Stimulated activated CD4-positive, alpha-beta T cell treated with anti-CD3 and anti-CD28 coated beads, Interleukin-12 subunit alpha, Interleukin-12 subunit beta, amount 100 ng/mL, for 48 hours (primary cell): Measurements from ENCODE around the gene SLC30A7.
"Not testable (repeated sequence)": the region's sequence is repeated elsewhere in the genome, so short reads cannot be mapped to it uniquely, and the experiment has no call there.

ENCODE experiments used
- DNase-seq, 3 donors: peaks; one replicate each; pipeline ENCODE4 v3.0.0-alpha.2; 2020; ENCODE audit warnings: low read depth in 2 of 3, low spot score in 1 of 3

The SLC30A7 gene

DNA sequence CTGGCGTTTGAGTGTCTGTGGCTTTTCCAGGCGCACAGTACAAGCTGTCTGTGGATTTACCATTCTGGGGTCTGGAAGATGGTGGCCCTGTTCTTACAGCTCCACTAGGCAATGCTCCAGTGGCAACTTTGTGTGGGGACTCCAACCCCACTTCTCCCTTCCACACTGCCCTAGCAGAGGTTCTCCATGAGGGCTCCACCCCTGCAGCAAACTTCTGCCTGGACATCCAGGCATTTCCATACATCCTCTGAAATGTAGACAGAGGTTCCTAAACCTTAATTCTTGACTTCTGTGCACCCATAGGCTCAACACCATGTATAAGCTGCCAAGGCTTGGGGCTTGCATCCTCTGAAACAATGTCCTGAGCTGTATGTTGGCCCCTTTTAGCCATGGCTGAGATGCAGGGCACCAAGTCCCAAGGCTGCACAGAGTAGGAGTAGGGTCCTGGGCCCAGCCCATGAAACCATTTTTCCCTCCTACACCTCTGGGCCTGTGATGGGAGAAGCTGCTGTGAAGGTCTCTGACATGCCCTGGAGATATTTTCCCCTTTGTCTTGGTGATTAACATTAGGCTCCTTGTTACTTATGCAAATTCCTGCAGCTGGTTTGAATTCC is 5.9 kb upstream of the SLC30A7 start:
- DNase-seq = not testable (repeated sequence)

- no peak for DNase-seq
Measured at GRCh38 chr1:100891380-100891779, 4.5 kb upstream of the SLC30A7 start.

DNA sequence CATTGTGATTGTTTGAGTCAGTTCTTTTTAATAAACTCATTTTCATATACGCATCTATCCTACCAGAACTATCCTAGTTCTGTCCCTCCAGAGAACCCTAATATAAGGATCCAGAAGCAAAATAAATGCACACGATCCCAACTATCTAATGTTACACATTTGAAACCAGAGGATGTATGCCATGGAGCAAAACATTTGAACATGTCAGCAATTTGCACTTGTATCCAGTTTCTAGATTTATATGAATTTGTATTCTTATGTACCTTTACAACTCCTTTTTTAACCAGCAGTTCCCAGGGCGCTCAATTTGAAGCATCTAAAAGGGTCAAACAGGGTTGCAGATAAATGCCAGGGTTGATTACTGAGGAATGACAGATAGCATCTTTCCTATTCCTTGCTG is 3.3 kb upstream of the SLC30A7 start:
- DNase-seq = no peak

DNA sequence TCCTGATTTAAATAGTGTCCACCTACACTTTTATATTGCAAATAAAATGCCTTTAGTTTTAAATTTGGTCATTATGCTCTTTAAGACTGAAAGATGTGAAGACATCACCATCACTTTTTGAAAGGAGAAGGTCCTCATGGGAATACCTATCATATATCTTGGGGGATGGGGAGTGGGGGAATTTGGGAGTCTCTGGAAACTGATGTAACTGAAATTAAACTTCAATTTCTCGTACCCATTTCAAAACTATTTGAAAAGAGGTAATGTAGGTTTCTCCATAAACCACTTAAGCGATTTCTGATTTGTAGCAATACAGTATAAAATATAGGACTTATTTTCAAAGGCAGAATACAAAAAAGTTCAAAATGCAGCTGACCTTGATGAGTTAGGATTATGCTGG is 2.2 kb upstream of the SLC30A7 start:
- DNase-seq = no peak

DNA sequence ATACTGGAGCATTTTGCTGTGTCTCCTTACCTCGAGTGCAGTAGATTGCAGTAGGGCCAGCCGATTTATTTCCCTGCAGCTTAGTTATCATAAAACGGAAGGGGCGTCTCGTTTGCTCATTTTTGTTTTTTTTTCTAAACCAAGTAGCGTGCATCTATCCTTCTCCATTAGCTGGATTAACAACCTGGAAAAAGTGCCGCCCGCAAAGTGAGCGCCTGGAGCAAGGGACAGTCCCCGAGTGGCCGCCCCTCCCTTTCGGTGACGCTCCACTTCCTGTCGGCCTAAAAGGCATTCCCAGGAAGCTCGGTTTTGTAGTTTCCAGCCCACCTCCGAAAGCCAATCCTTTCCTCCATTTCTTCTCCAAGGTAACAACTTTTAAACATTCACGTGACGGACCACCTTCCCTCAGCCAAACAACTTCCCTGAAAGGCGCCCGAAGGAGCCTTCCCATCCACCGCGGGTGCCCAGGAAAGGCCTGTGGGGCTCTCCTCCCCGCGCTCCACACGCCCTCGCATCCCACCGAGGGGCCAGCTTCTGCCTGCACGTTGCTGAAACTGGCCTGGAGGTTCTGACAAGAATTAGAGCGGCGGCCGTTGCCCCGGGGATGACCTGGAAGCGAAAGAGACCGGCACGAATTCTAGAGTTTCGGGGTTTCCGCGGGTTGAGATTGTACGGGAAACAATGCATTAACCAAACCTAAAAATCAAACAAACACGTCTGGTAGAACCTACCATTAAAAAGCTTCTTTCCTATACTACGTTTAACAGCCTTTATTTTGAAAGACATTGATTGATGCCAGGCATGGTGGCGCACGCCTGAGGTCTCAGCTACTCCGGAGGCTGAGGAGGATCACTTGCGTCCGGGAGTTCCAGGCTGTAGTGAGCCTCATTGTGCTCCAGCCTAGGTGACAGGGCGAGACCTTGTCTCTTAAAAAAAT is 1.0 kb upstream of the SLC30A7 start, which contains the start of gene EXTL2:
EXTL2 (minus strand) TSS at position 240 of the 937 bp plus-strand sequence. CDS start 6,085 bp downstream, outside the sequence.
- peak; percentile 41 to 77 (median 60) for DNase-seq

DNA sequence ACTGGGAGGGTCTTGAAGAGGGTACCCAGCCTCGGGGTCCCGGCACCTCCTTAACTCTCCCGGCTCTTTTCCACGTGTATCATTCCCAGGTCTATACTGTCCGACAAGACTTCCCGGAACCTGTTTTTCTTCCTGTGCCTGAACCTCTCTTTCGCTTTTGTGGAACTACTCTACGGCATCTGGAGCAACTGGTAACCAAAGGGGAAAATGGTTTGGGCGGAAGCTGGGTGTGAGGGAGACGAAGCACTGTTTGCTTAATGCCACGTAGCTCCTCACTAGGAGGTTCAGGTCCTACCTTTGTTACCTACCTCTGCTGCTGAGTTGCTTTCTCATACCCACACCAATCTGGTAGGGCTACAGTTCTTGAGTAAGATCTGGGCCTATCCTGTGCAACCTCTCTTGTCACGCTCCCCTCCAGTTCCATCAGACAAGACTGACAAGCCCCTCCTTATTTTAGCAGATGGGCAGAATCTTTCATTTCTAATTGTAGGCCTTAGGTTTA is 642 bp downstream of the SLC30A7 start:
- DNase-seq = peak; percentile 23 to 46 (median 38)

DNA sequence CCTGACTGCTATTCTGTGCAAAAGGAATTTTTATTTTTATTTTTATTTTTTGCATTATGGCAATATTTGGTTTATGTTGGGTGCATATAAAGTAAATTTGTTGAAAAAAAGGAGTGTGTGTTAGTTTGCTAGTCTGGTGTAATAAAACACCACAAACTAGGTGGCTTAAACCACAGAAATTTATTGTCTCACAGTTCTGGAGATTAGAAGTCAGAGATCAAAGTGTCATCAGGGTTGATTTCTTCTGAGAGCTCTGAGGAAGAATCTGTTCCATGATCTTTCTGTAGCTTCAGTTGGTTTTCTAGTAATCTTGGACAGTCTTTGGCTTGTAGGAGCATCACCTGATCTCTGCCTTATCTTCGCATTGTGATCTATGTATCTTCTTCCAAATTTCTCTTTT is 6.5 kb downstream of the SLC30A7 start:
- DNase-seq = no peak

DNA sequence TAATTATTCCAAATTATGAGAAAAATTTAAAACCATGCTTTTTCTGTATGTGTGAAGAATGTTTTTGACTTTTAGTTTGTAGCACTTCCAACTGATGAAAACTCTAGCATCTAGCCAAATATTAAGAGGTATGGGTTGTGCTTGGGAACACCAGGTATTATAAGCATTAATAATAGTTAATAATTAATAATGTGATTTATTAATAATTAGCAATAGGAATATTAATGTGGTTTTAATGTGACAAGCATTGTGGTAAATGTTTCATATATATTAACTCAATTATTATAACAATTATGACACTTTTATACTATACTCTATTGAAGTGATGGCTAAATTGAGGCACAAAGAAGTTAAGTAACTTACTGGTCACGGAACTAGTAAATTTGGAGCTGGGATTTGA is 7.9 kb downstream of the SLC30A7 start:
- no peak for DNase-seq

- no peak for DNase-seq
Measured at GRCh38 chr1:100904528-100904927, 8.6 kb downstream of the SLC30A7 start.

DNA sequence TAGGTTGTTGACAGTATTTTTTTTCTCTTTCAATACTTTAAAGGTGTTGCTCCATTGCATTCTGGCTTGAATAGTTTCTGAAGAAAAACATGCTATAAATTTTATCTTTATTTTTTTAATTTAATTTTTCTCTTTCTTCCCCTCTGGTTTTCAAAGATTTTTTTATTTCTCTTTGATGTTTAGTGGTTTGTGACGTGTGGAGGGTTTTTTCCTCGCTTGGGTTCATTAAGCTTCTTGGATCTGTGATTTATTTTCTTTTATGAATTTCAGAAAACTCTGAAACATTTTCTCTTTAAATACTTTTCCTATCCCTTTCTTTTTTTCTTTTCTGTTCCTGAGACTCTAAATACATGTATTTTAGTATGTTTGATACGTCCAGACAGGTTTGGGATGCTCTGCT is 9.3 kb downstream of the SLC30A7 start:
- DNase-seq = no peak

DNA sequence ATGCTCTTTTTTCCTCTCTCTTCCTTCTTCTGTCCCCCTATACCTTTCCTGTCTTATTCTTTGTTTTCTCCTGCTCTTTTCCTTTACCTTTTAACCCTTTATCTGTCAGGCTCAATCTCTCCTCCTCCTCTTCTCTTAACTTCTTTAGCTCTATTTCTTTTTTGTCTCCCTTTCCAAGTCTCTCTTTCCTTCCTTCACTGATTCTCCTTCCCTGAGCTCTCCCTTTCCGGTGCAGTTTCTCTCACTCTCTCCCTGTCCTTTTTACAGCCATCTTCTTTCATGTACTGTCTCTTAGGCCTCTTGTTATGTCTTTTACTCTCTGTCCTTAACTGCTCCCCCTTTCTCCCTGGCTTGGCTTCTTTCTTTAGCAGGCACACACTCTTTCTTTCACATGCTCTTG is 12.0 kb downstream of the SLC30A7 start:
- no peak for DNase-seq

DNA sequence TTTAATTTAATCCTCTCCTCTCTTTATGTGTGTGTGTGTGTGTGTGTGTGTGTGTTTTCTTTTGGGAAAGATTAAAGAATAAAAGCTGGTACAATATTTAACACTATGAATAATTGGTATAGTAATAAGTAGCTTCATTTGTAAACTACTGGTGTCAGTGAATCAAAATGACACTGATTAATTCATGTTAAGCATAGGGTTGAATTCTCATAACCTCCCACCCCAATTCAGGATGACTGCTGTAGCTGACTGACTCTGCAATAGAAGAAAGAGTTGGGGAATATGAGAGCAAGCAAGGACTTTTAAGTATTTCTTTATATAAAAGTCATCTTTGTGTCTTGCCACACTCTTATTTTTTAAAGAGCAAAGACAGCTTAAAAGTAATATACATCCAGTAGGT is 13.1 kb downstream of the SLC30A7 start:
- no peak for DNase-seq

DNA sequence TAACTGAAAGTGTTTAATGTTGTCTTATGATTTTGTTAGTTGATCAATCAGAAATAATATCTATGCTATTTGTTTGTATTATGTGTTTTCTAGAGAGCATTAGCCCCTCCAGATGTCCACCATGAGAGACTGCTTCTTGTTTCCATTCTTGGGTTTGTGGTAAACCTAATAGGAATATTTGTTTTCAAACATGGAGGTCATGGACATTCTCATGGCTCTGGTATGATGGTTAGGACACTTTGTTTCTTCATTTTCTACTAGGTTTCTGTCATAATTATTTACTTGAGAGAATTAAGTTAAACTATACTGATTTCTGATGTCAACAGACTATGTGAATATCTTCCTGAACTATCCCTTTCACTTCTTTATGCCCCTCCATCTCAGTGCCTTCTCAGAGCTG is 16.1 kb downstream of the SLC30A7 start:
- no peak for DNase-seq

- peak in 1 of 3 donors; percentile 27 for DNase-seq
Measured at GRCh38 chr1:100921110-100921706, 25.3 kb downstream of the SLC30A7 start.

GRCh38 chr1:100924212-100924611 is 28.3 kb downstream of the SLC30A7 start:
- no peak for DNase-seq

GRCh38 chr1:100924991-100925390 is 29.1 kb downstream of the SLC30A7 start:
- DNase-seq = no peak

DNA sequence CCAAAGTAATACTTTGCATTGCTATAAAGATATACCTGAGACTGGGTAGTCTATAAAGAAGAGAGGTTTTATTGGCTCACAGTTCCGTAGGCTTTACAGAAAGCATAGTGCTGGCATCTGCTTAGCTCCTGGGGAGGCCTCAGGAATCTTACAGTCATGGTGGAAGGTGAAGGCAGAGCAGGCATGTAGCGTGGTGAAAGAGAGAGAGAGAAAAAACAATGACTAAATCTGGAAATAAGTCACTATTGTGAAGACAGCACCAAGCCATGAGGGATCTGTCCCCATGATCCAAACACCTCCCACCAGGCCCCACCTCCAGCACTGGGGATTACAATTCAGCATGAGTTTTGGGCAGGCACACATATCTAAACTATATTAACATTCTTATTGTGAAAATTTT is 30.4 kb downstream of the SLC30A7 start:
- DNase-seq = no peak

GRCh38 chr1:100927276-100927675 is 31.4 kb downstream of the SLC30A7 start:
- DNase-seq = no peak

DNA sequence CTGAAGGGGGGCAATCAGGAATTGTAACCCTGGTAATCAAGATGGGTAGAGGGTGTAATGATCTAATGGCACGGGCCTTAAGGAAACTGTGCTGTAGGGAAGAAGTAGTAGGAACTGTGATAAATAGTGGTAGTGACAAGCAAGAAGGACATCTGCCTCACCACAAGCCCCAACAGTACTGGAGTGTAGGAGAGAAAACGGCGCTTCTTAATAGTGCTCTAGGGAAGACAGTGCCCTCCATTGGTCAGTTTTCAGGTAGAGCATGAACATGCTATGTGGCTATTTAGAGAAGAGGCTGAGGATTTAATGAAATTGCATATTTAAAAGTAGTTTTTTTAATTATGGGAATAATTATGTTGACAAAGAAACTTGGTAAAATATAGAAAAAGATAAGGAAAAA is 32.2 kb downstream of the SLC30A7 start:
- no peak for DNase-seq

DNA sequence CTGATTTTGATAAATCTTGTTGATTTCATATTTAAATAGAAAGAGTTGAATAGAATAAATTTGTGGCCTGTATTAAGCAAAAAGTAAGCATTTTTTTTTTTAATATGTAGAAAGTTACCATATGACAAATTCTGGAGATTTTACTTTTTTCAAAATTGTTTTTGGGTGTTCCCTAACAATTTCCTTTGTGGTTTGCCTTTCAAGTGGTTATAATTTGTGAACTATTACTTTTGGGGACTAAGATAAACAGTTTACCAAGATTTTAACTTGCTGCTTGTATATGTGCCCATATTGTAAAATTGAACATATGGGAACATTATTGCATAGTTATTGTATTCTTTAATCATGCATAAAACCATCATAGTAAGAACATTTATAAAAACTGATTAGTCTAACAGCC is 34.6 kb downstream of the SLC30A7 start:
- DNase-seq = no peak

DNA sequence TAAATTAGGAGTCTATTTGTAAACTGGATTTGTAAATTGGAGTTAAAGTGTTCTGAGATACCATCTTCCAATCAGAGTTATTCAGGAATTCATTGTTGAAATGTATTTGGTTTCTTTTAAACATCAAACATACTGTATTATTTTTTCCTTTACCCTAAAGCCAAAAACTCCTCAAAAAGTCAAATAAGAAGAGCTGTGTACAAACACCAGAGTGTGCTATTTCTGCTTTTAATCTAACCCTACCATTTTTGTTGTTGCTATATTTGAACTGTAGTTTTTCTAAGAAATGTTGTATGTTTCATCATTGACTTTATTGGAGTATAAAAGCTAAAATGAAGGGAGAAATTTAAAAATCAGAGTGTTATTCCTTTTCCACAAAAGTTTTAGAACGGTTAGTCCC is 35.8 kb downstream of the SLC30A7 start:
- no peak for DNase-seq

DNA sequence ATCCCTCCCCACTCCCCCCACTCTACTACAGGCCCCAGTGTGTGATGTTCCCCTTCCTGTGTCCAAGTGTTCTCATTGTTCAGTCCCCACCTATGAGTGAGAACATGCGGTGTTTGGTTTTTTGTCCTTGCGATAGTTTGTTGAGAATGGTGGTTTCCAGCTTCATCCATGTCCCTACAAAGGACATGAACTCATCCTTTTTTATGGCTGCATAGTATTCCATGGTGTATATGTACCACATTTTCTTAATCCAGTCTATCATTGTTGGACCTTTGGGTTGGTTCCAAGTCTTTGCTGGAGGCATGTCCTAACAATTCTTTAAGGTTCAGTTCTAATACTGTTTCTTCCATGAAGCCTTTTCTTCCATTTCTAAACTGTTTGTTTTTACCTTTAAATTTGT is 37.7 kb downstream of the SLC30A7 start:
- DNase-seq = not testable (repeated sequence)
